HepG2 (cell line): ENCODE measurements around the gene GAPDH. TPM values are rescaled to one million over a fixed set of nuclear protein-coding genes. Genes with fewer than 3 reads are reported as not detected.

Experiments
- ARNT ChIP-seq: fragments of 450-650 bp; IDR thresholded peaks from 2 replicates; pipeline ENCODE4 v1.6.1; 2017
- GTF3A ChIP-seq: sonication (generic); formaldehyde crosslinking; conservative IDR thresholded peaks from 2 replicates; pipeline ENCODE4 v1.4.0; 2020; ENCODE audit warnings: mild to moderate bottlenecking, missing genetic modification reagents
- JDP2 ChIP-seq: sonication (generic); formaldehyde crosslinking; IDR thresholded peaks from 2 replicates; pipeline ENCODE4 v1.8.1; 2022; ENCODE audit warnings: missing genetic modification reagents, borderline replicate concordance
- KMT2A ChIP-seq: sonication (generic); formaldehyde crosslinking; IDR thresholded peaks from 2 replicates; pipeline ENCODE4 v1.4.0; 2020; ENCODE audit warnings: missing genetic modification reagents
- MAZ ChIP-seq, 2 experiments: sonication (generic) in 1 of 2; formaldehyde crosslinking in 1 of 2; IDR thresholded peaks; 2 replicates each; pipeline versions ENCODE4 v1.5.0 to v1.6.1; 2012 to 2020; ENCODE audit warnings: low read depth in 2 of 2, mild to moderate bottlenecking in 2 of 2, borderline replicate concordance in 1 of 2, improper control_type of control experiment in 1 of 2, low read length in 1 of 2, missing genetic modification reagents in 1 of 2, moderate library complexity in 1 of 2
- MIXL1 ChIP-seq: IDR thresholded peaks from 2 replicates; pipeline ENCODE4 v1.6.1; 2016
- PAX8 ChIP-seq: sonication (generic); formaldehyde crosslinking; IDR thresholded peaks from 2 replicates; pipeline ENCODE4 v1.8.0; 2022; ENCODE audit warnings: mild to moderate bottlenecking, missing genetic modification reagents, borderline replicate concordance
- POLR2AphosphoS5 ChIP-seq: IDR thresholded peaks from 2 replicates; pipeline ENCODE4 v1.6.1; 2012; ENCODE audit warnings: low read depth, low read length
- ZBTB3 ChIP-seq: sonication (generic); formaldehyde crosslinking; IDR thresholded peaks from 2 replicates; pipeline ENCODE4 v1.4.0; 2020; ENCODE audit warnings: low read depth, mild to moderate bottlenecking, moderate library complexity, missing genetic modification reagents, borderline replicate concordance
- ZFP90 ChIP-seq: sonication (generic); formaldehyde crosslinking; IDR thresholded peaks from 2 replicates; pipeline ENCODE4 v1.8.0; 2022; ENCODE audit warnings: missing genetic modification reagents, mild to moderate bottlenecking, inconsistent platforms, borderline replicate concordance
- ZMAT3 ChIP-seq: sonication (generic); formaldehyde crosslinking; conservative IDR thresholded peaks from 2 replicates; pipeline ENCODE4 v1.7.0; 2021; ENCODE audit warnings: missing genetic modification reagents
- ZNF619 ChIP-seq: sonication (generic); formaldehyde crosslinking; IDR thresholded peaks from 2 replicates; pipeline ENCODE4 v1.4.0; 2020; ENCODE audit warnings: mild to moderate bottlenecking, missing genetic modification reagents
- ZSCAN20 ChIP-seq: sonication (generic); formaldehyde crosslinking; IDR thresholded peaks from 2 replicates; pipeline ENCODE4 v1.4.0; 2020; ENCODE audit warnings: missing genetic modification reagents, mild to moderate bottlenecking, borderline replicate concordance
- polyA plus RNA-seq, 8 experiments: library from polyadenylated mRNA; depleted of rRNA in 3 of 8; stranded (reverse) in 7 of 8; unstranded in 1 of 8; fragments of >200 nt; fragmentation: Illumina TruSeq in 4 of 8; extraction: Trizol in 4 of 8; gene quantifications; 2 replicates each; pipeline versions ENCODE4 v1.2.1 to v1.2.3, GENCODE V29; 2011 to 2016; ENCODE audit warnings: low read depth in 4 of 8, missing spikeins in 1 of 8, mixed read lengths in 1 of 8; ENCODE audit not compliant: insufficient read depth in 1 of 8
- total RNA-seq, 5 experiments: library from RNA; depleted of rRNA; stranded (reverse); fragments of >200 nt; fragmentation: Illumina TruSeq; extraction: Trizol; gene quantifications; 2 replicates each; pipeline ENCODE4 v1.2.3, GENCODE V29; 2016; ENCODE audit warnings: low read depth in 1 of 5
- TF ChIP-seq, protein P1 (sequence below): sonication (generic); formaldehyde crosslinking; IDR thresholded peaks from 2 replicates; pipeline ENCODE4 v1.4.0; 2020; ENCODE audit warnings: missing genetic modification reagents, mild to moderate bottlenecking, borderline replicate concordance
- TF ChIP-seq, protein P2 (sequence below): sonication (generic); formaldehyde crosslinking; IDR thresholded peaks from 2 replicates; pipeline ENCODE4 v1.4.0; 2020; ENCODE audit warnings: missing genetic modification reagents
- TF ChIP-seq, protein P3 (sequence below): sonication (generic); formaldehyde crosslinking; IDR thresholded peaks from 2 replicates; pipeline ENCODE4; 2020; ENCODE audit warnings: missing genetic modification reagents, mild to moderate bottlenecking, borderline replicate concordance
- TF ChIP-seq, protein P4 (sequence below): sonication (generic); formaldehyde crosslinking; IDR thresholded peaks from 2 replicates; pipeline ENCODE4 v1.5.1; 2020; ENCODE audit warnings: missing genetic modification reagents, mild to moderate bottlenecking, borderline replicate concordance

Gene GAPDH
- total and polyA plus RNA-seq, 2 of the 13 experiments (the other 11 are each of a cell fraction or from before 2014, with no cell fraction given) = 3,038 to 12,722 TPM

DNA sequence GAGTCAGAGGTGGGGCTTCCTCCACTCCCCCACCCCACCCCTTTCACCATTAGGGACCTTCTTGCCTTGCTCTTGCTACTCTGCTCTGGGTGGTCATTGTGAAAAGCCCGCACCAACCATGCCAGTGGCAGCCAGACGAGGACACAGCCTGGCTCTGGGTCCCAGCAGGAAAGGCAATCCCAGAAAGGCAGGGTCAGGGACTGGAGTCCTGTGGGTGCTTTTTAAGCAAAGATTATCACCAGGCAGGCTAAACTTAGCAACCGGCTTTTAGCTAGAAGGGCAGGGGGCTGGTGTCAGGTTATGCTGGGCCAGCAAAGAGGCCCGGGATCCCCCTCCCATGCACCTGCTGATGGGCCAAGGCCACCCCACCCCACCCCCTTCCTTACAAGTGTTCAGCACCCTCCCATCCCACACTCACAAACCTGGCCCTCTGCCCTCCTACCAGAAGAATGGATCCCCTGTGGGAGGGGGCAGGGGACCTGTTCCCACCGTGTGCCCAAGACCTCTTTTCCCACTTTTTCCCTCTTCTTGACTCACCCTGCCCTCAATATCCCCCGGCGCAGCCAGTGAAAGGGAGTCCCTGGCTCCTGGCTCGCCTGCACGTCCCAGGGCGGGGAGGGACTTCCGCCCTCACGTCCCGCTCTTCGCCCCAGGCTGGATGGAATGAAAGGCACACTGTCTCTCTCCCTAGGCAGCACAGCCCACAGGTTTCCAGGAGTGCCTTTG, 1.2 kb upstream of the GAPDH start (continued):
- TF ChIP-seq POLR2AphosphoS5 = peak; percentile 83
- 0 out of 2 replicates have a peak, but pooled peaks have one; percentile 50 for TF ChIP-seq ZBTB3
- TF ChIP-seq, protein P1, sequence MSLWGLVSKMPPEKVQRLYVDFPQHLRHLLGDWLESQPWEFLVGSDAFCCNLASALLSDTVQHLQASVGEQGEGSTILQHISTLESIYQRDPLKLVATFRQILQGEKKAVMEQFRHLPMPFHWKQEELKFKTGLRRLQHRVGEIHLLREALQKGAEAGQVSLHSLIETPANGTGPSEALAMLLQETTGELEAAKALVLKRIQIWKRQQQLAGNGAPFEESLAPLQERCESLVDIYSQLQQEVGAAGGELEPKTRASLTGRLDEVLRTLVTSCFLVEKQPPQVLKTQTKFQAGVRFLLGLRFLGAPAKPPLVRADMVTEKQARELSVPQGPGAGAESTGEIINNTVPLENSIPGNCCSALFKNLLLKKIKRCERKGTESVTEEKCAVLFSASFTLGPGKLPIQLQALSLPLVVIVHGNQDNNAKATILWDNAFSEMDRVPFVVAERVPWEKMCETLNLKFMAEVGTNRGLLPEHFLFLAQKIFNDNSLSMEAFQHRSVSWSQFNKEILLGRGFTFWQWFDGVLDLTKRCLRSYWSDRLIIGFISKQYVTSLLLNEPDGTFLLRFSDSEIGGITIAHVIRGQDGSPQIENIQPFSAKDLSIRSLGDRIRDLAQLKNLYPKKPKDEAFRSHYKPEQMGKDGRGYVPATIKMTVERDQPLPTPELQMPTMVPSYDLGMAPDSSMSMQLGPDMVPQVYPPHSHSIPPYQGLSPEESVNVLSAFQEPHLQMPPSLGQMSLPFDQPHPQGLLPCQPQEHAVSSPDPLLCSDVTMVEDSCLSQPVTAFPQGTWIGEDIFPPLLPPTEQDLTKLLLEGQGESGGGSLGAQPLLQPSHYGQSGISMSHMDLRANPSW = no peak
- TF ChIP-seq ZMAT3 (CRISPR knock-in tag) = no peak
- no peak for TF ChIP-seq ZFP90 (CRISPR knock-in tag)
- TF ChIP-seq JDP2 = no peak; the same call in 1 of the 2 replicates
- TF ChIP-seq, protein P2, sequence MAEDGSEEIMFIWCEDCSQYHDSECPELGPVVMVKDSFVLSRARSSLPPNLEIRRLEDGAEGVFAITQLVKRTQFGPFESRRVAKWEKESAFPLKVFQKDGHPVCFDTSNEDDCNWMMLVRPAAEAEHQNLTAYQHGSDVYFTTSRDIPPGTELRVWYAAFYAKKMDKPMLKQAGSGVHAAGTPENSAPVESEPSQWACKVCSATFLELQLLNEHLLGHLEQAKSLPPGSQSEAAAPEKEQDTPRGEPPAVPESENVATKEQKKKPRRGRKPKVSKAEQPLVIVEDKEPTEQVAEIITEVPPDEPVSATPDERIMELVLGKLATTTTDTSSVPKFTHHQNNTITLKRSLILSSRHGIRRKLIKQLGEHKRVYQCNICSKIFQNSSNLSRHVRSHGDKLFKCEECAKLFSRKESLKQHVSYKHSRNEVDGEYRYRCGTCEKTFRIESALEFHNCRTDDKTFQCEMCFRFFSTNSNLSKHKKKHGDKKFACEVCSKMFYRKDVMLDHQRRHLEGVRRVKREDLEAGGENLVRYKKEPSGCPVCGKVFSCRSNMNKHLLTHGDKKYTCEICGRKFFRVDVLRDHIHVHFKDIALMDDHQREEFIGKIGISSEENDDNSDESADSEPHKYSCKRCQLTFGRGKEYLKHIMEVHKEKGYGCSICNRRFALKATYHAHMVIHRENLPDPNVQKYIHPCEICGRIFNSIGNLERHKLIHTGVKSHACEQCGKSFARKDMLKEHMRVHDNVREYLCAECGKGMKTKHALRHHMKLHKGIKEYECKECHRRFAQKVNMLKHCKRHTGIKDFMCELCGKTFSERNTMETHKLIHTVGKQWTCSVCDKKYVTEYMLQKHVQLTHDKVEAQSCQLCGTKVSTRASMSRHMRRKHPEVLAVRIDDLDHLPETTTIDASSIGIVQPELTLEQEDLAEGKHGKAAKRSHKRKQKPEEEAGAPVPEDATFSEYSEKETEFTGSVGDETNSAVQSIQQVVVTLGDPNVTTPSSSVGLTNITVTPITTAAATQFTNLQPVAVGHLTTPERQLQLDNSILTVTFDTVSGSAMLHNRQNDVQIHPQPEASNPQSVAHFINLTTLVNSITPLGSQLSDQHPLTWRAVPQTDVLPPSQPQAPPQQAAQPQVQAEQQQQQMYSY (CRISPR knock-in tag) = no peak
- TF ChIP-seq KMT2A (CRISPR knock-in tag) = no peak
- peak; percentile 55; the same call in 1 of the 2 replicates for TF ChIP-seq ZNF619 (CRISPR knock-in tag)
- TF ChIP-seq, protein P3, sequence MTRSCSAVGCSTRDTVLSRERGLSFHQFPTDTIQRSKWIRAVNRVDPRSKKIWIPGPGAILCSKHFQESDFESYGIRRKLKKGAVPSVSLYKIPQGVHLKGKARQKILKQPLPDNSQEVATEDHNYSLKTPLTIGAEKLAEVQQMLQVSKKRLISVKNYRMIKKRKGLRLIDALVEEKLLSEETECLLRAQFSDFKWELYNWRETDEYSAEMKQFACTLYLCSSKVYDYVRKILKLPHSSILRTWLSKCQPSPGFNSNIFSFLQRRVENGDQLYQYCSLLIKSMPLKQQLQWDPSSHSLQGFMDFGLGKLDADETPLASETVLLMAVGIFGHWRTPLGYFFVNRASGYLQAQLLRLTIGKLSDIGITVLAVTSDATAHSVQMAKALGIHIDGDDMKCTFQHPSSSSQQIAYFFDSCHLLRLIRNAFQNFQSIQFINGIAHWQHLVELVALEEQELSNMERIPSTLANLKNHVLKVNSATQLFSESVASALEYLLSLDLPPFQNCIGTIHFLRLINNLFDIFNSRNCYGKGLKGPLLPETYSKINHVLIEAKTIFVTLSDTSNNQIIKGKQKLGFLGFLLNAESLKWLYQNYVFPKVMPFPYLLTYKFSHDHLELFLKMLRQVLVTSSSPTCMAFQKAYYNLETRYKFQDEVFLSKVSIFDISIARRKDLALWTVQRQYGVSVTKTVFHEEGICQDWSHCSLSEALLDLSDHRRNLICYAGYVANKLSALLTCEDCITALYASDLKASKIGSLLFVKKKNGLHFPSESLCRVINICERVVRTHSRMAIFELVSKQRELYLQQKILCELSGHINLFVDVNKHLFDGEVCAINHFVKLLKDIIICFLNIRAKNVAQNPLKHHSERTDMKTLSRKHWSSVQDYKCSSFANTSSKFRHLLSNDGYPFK (CRISPR knock-in tag) = no peak
- TF ChIP-seq ARNT = no peak
- peak; percentile 11; the same call in 1 of the 2 replicates for TF ChIP-seq MIXL1 (CRISPR knock-in tag)
- TF ChIP-seq, protein P4, sequence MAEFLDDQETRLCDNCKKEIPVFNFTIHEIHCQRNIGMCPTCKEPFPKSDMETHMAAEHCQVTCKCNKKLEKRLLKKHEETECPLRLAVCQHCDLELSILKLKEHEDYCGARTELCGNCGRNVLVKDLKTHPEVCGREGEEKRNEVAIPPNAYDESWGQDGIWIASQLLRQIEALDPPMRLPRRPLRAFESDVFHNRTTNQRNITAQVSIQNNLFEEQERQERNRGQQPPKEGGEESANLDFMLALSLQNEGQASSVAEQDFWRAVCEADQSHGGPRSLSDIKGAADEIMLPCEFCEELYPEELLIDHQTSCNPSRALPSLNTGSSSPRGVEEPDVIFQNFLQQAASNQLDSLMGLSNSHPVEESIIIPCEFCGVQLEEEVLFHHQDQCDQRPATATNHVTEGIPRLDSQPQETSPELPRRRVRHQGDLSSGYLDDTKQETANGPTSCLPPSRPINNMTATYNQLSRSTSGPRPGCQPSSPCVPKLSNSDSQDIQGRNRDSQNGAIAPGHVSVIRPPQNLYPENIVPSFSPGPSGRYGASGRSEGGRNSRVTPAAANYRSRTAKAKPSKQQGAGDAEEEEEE (CRISPR knock-in tag) = 0 out of 2 replicates have a peak, but pooled peaks have one; percentile 6
- no peak for TF ChIP-seq GTF3A (CRISPR knock-in tag)
- no peak for TF ChIP-seq ZSCAN20 (CRISPR knock-in tag)
- TF ChIP-seq PAX8 (CRISPR knock-in tag) = no peak
- TF ChIP-seq MAZ (IDR thresholded peaks at IDR 0.05; ENCODE audit: borderline replicate concordance, low read depth, low read length) = no peak
- peak; percentile 68 for TF ChIP-seq MAZ (CRISPR knock-in tag; IDR thresholded peaks at IDR 0.05; ENCODE audit: low read depth)
